ENCODE results near the gene KLK2. TPM values are rescaled to one million over a fixed set of nuclear protein-coding genes. Genes with fewer than 3 reads are reported as not detected.

KLK2 gene
- total RNA-seq: not detected in 2 replicates

DNA sequence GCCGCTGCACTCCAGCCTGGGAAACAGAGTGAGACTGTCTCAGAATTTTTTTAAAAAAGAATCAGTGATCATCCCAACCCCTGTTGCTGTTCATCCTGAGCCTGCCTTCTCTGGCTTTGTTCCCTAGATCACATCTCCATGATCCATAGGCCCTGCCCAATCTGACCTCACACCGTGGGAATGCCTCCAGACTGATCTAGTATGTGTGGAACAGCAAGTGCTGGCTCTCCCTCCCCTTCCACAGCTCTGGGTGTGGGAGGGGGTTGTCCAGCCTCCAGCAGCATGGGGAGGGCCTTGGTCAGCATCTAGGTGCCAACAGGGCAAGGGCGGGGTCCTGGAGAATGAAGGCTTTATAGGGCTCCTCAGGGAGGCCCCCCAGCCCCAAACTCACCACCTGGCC is at the start of gene KLK2:
TSS of gene KLK2 (plus strand) at position 384 of the 400 bp plus-strand sequence. CDS start 35 bp downstream, outside the sequence.

GRCh38 chr19:50833117-50833801 is 40.0 kb upstream of the KLK2 start, which contains the start of gene KLK15:
Gene KLK15 (minus strand): TSS chr19:50833574. CDS start chr19:50831492, 2,082 bp downstream.

DNA sequence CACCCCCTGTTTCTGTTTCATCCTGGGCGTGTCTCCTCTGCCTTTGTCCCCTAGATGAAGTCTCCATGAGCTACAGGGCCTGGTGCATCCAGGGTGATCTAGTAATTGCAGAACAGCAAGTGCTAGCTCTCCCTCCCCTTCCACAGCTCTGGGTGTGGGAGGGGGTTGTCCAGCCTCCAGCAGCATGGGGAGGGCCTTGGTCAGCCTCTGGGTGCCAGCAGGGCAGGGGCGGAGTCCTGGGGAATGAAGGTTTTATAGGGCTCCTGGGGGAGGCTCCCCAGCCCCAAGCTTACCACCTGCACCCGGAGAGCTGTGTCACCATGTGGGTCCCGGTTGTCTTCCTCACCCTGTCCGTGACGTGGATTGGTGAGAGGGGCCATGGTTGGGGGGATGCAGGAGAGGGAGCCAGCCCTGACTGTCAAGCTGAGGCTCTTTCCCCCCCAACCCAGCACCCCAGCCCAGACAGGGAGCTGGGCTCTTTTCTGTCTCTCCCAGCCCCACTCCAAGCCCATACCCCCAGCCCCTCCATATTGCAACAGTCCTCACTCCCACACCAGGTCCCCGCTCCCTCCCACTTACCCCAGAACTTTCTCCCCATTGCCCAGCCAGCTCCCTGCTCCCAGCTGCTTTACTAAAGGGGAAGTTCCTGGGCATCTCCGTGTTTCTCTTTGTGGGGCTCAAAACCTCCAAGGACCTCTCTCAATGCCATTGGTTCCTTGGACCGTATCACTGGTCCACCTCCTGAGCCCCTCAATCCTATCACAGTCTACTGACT is 18.4 kb upstream of the KLK2 start, which contains the start of gene KLK3:
TSS of gene KLK3 (plus strand) at position 280 of the 775 bp plus-strand sequence. CDS start at position 321, 41 bp downstream.

DNA sequence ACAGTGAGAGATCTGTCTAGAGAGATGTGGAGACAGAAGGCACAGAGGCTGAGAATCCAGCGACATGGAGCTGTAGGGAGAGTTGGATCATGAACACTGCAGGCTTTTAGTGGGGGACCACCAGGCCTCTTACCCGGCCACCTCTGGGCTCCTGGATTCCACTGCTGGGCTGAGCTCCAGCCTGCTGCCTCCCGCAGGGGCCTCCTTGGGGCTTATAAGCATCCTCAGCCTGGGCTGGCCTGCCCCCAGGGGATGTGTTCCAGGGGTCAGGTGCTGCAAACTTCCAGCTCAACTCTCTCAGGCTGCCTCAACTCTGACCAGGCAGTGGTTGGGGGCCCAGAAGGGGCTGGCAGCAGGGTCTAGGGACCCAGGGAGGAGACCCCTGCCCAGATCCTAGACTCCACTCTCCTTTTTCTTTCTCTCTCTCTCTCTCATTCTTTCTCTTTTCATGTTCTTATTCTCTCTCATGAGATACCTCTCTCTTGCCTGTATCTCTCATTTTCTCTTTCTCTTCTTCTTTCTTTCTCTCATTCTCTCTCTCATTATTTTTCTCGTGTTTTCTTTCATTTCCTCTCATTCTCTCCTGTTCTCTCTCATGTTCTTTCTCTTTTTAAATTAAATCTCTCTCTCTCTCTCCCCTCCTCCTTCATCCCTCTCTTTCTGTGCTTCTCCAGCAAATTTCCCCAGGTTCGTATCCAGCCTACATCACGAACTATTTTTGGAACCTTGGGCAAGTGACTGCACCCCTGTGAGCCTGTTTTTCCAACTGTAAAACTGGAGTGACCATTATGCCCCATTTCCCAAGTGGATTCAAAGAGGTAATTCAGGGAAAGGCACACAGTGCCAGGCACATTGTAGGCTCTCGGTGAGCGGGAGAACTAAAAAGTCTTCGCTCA is 38.2 kb downstream of the KLK2 start, which contains the start of gene KLK4:
TSS of gene KLK4 (minus strand) at position 190 of the 896 bp plus-strand sequence. CDS start 657 bp downstream, outside the sequence.

Other genes with a start within 250 kb of the KLK2 start
- gene SYT3, start 233.6 kb upstream of the KLK2 start, total RNA-seq: 0.16 TPM in 1 of 2 replicates, not detected in the other
- gene C19orf81, start 224.0 kb upstream of the KLK2 start, total RNA-seq: not detected in 2 replicates
- gene SHANK1, start 153.6 kb upstream of the KLK2 start, total RNA-seq: 1.1 and 2.8 TPM in 2 replicates
- 169 and 211 TPM in 2 replicates for gene CLEC11A, start 150.1 kb upstream of the KLK2 start, total RNA-seq
- gene GPR32, start 103.0 kb upstream of the KLK2 start, total RNA-seq: not detected in 2 replicates
- gene ACP4, start 83.0 kb upstream of the KLK2 start, total RNA-seq: not detected in 2 replicates
- gene KLK1, start 49.7 kb upstream of the KLK2 start, total RNA-seq: not detected in 2 replicates
- not detected in 2 replicates for gene KLK15, start 39.9 kb upstream of the KLK2 start, total RNA-seq
- not detected in 2 replicates for gene KLK3, start 18.5 kb upstream of the KLK2 start, total RNA-seq
- gene KLK4, start 38.0 kb downstream of the KLK2 start, total RNA-seq: not detected in 2 replicates
- not detected in 2 replicates for gene KLK5, start 79.6 kb downstream of the KLK2 start, total RNA-seq
- not detected in 2 replicates for gene KLK6, start 96.2 kb downstream of the KLK2 start, total RNA-seq
- gene KLK7, start 110.5 kb downstream of the KLK2 start, total RNA-seq: not detected in 2 replicates
- not detected in 2 replicates for gene KLK8, start 128.2 kb downstream of the KLK2 start, total RNA-seq
- gene KLK10, start 146.3 kb downstream of the KLK2 start, total RNA-seq: not detected in 2 replicates
- not detected in 2 replicates for gene KLK11, start 153.2 kb downstream of the KLK2 start, total RNA-seq
- not detected in 2 replicates for gene KLK12, start 161.6 kb downstream of the KLK2 start, total RNA-seq
- gene KLK13, start 191.7 kb downstream of the KLK2 start, total RNA-seq: not detected in 2 replicates
- gene KLK14, start 209.4 kb downstream of the KLK2 start, total RNA-seq: not detected in 2 replicates
- 8.3 and 12.5 TPM in 2 replicates for gene CTU1, start 235.0 kb downstream of the KLK2 start, total RNA-seq

Measured in cardiac atrium fibroblast (primary cell).